GM18951 (cell line): ENCODE results near the gene RNF13.

Experiments
- POLR2A ChIP-seq: IDR thresholded peaks from 4 replicates; pipeline ENCODE4 v1.6.1; 2011; ENCODE audit warnings: mild to moderate bottlenecking; ENCODE audit not compliant: insufficient read length, insufficient read depth; ENCODE audit errors: extremely low read depth
- in situ Hi-C: fragments of 300-500 bp; cut with MboI; formaldehyde crosslinking; loops from one replicate; pipeline ENCODE4 v1.12.0; 2022; ENCODE audit warnings: low sequenced_read_pairs, mixed read lengths, inconsistent platforms; ENCODE audit not compliant: unreplicated experiment

Gene RNF13

DNA sequence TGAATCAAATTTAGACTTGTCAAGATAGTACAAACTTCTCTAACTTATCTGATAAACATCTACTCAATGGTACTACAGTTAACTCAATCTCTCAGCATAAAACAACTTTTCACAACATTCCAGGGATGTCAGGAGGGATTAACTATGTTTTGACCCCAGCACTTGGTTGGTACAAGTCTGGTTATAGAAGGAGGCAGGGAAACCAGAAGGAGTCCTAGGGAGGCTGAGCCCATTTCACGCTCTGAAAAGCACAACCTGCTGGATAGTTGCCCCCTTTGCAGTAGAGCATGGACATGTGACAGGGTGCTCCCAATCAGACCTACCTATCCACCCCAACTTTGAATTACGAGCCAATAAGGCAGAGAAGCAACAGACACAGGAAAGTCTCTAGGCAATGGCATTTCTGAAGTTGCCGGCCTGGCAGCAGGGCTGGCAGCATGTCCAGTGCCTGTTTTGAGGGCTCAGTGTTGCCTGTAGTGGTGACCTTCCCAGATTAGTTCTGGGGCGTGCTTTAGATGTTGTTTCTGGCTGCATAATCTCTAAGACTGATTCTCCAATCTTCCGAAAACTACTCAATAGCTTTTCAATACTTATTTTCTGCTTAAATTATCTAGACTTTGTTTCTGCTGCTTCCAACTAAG, 28.8 kb upstream of the RNF13 start:
- no peak for TF ChIP-seq POLR2A
- in situ Hi-C loops: no loop called here

DNA sequence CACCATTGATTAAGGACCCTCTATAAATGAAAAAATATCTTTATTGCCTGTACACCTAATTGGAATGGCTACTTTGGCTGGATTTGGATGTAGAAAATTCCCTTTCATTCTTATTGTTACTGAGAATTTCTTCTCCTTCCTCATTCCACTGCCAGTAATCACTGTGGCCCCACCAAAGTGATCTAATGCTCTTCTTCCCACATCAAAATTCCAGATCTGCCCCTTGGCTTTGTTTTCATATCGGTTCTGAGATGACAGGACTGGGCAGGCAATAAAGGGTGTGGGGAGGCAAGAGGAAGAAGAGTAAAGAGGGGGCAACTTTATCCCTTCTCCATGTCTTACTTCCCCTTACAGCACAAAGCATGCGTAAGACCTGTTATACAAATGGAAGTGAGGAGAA, 22.7 kb upstream of the RNF13 start:
- in situ Hi-C loops: no loop called here
- TF ChIP-seq POLR2A: no peak

DNA sequence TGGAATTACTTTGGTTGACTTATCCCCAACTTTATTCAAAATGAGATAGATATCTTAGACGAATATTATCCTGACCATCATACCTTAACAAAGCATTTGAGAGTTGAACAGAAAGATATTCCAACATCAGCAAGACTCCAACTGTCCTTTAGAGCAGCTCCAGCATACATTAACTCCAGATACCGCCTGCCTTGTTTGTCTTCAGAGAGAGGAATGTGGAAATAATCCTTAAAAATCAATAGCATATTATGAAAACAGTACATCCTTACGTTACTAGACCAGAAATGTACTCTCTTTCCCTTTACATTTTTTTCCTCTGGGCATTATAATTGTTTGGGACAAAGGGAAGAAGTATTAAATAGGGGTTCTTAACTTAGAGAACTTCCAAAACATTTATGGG, 22.3 kb upstream of the RNF13 start:
- in situ Hi-C loops: no loop called here
- no peak for TF ChIP-seq POLR2A

DNA sequence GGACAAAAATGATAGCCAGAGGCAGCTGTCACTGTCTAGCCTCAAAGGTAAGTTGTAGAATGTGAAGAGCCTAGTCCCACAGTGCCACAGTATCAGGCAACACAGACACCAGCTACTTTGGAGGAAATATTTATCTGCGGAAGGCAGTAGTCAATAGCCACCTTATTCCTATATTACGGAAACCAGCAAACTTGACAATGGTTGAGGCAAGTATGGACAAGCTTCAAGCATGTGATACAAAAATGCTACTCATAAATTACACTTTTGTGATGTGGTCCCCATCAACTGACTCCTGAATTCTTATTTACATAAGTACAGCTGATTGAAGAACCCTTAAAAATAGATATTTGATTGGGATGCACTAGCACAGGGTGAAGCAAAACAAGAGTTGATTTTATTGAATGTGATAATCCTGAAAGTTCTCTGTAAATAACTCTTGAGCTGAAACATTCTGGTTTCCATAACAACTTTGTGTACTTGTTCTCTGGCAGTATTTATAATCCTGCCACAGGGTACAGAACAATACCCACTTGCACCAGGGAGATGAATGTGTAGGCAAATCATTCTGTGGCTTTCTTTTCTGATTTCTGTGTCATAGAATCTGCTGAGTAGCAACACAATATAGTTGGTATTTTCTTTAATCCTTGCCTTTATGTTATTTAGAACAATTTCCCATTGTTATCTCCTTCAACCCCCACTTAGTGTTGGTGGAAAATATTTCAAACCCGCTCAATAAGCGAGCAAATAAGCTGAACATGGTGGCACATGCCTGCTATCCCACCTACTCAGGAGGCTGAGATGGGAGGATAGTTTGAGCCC, 20.4 kb upstream of the RNF13 start, which contains the start of gene ANKUB1:
TSS of gene ANKUB1 (minus strand) at position 103 of the 819 bp plus-strand sequence. CDS start 188 bp downstream, outside the sequence.
- in situ Hi-C loops: no loop called here
- TF ChIP-seq POLR2A: no peak

DNA sequence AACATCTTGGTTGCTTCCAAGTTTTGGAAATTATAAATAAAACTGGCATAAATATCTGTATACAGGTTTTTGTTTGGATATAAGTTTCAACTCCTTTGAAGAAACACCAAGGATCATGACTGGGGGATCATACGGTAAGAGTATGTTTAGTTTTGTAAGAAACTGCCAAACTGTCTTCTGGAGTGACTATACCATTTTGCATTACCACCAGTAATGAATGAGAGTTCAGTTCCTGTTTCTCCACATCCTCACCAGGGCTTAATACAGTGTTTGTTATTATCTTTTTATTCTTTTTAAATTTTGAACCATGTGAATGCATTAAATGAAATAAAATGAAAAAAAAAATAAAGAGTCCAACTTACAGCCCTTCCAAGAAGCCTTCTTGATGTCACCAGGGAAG, 17.0 kb upstream of the RNF13 start:
- in situ Hi-C loops: no loop called here
- no peak for TF ChIP-seq POLR2A

DNA sequence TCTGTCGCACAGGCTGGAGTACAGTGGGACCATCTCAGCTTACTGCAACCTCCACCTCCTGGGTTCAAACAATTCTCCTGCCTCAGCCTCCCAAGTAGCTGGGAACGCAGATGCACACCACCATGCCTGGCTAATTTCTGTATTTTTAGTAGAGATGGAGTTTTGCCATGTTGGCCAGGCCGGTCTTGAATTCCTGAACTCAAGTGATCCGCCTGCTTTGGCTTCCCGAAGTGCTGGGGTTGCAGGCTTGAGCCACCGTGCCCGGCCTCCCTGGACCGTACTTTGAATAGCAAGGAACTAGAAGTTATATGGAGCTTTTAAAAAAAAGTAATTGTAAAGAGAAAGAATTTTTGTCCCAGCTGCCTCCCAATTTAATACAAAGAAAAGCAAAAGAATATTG, 12.3 kb upstream of the RNF13 start:
- in situ Hi-C loops: no loop called here
- no peak for TF ChIP-seq POLR2A

- no peak for TF ChIP-seq POLR2A
- in situ Hi-C loops: no loop called here
Measured at GRCh38 chr3:149801195-149801594, 11.8 kb upstream of the RNF13 start.

- TF ChIP-seq POLR2A: no peak
- in situ Hi-C loops: no loop called here
Measured at GRCh38 chr3:149801639-149802038, 11.4 kb upstream of the RNF13 start.

DNA sequence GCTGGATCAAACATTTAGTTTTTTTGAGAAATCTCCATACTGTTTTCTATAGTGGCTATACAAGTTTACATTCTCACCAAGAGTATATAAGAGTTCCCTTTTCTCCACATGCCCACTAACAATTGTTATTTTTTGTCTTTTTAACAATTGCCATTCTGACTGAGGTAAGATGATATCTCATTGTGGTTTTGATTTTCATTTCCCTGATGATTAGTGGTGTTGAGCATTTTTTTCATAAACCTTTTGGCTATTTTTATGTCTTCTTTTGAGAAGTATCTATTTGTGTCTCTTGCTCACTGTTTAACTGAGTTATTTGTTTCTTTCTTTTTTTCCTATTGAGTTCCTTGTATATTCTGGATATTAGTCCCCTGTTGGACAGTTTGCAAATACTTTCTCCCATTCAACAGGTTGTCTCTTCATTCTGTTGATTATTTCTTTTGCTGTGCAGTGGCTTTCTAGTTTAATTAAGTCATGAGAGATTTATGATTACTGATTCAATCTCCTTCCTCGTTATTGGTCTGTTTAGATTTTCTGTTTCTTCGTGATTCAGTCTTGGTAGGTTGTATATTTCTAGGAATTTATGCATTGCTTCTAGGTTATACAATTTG, 6.7 kb upstream of the RNF13 start:
- in situ Hi-C loops: no loop called here
- no peak for TF ChIP-seq POLR2A

DNA sequence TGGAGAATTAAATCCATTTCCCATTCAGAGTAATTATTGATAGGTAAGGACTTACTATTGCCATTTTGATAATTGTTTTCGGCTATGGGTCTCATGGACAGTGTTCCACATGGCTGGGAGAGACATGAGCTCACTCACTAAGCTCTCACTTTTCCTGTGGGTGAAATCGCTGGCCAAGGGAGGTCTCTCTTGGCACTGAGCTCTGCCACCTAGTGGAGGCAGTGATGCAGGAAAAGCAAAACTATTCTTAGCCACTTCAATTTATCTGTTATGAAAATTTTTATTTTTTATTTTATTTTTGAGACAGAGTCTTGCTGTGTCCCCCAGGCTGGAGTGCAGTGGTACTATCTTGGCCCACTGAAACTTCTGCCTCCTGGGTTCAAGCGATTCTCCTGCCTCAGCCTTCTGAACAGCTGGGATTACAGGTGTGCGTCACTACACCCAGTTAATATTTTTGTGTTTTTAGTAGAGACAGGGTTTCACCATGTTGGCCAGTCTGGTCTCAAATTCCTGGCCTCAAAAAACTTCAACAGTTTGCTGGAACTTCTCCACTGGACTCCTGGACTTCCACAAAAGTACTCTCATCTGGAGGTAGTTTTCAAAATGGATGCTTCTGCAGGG, 4.7 kb upstream of the RNF13 start:
- no peak for TF ChIP-seq POLR2A
- in situ Hi-C loops: no loop called here

DNA sequence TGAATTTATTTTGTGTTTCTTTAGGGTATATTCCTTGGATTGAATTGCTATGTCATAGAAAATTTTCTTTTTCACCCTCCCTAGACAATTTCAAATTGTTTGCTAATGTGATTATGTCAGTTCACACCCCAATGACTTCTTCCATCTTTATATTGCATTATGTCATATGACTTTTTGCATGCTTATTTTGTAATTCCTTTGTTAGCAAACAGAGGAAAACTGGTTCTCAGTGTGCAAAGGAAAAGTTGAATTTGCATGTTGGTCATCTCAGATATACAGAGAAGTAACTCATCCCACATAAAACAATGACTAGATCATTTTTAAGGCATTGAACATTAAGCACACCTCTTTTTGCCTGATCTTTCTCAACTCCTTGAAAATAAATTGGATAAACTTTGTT, 3.3 kb upstream of the RNF13 start:
- in situ Hi-C loops: no loop called here
- no peak for TF ChIP-seq POLR2A

- no peak for TF ChIP-seq POLR2A
- in situ Hi-C loops: no loop called here
Measured at GRCh38 chr3:149810846-149811245, 2.2 kb upstream of the RNF13 start.

- no peak for TF ChIP-seq POLR2A
- in situ Hi-C loops: no loop called here
Measured at GRCh38 chr3:149812165-149812605, 830 bp upstream of the RNF13 start.

GRCh38 chr3:149813367-149814281, 609 bp downstream of the RNF13 start:
- TF ChIP-seq POLR2A: no peak
- in situ Hi-C loops: no loop called here
